Gastrocnemius medialis (tissue), 4 donors: ENCODE results near the gene ASIC3. TPM values are rescaled to one million over a fixed set of nuclear protein-coding genes. Genes with fewer than 3 reads are reported as not detected.
A peak's percentile ranks its signal among the peaks of the same experiment; 100 is the strongest.

ENCODE experiments used
- ATAC-seq, 2 donors: fragments of 150-250 bp; one replicate each; pipeline ENCODE4 v1.9.1; 2016
- DNase-seq, 2 donors: peaks; one replicate each; pipeline ENCODE4 v3.0.0-alpha.2; 2019
- H3K27ac ChIP-seq, 4 donors: fragments of 200-600 bp; sonication (generic); 1 replicate in 1 of 4; 2 replicates in 3 of 4; pipeline ENCODE4 v1.5.1; 2016 to 2018; ENCODE audit warnings: mild to moderate bottlenecking in 2 of 4, moderate library complexity in 1 of 4
- H3K27me3 ChIP-seq, 3 donors: fragments of 200-600 bp; sonication (generic) in 2 of 3; 1 replicate in 1 of 3; 2 replicates in 2 of 3; pipeline versions ENCODE4 v1.5.1 to v1.6.0; 2016 to 2019; ENCODE audit warnings: mild to moderate bottlenecking in 1 of 3, moderate library complexity in 1 of 3
- H3K36me3 ChIP-seq, 2 donors: fragments of 200-600 bp; sonication (generic) in 1 of 2; one replicate each; pipeline ENCODE4 v1.5.1; 2017 to 2018
- H3K4me1 ChIP-seq, 2 donors: fragments of 200-600 bp; sonication (generic) in 1 of 2; one replicate each; pipeline ENCODE4 v1.5.1; 2016 to 2017; ENCODE audit warnings: mild to moderate bottlenecking in 2 of 2
- H3K4me3 ChIP-seq, 4 donors: fragments of 200-600 bp; sonication (generic) in 3 of 4; 1 replicate in 1 of 4; 2 replicates in 3 of 4; pipeline ENCODE4 v1.5.1; 2016 to 2019; ENCODE audit warnings: mild to moderate bottlenecking in 2 of 4
- H3K9me3 ChIP-seq, 3 donors: fragments of 200-600 bp; sonication (generic) in 2 of 3; 1 replicate in 1 of 3; 2 replicates in 2 of 3; pipeline ENCODE4 v1.5.1; 2016 to 2019
- POLR2A ChIP-seq, 2 donors: fragments of 450-650 bp; IDR thresholded peaks; one replicate each; pipeline ENCODE4 v1.6.1; 2017; ENCODE audit warnings: antibody characterized with exemption in 2 of 2, mild to moderate bottlenecking in 2 of 2, moderate library complexity in 2 of 2
- in situ Hi-C, 4 donors: fragments of 200-750 bp; cut with MboI; loops; one replicate each; pipeline versions ENCODE4 v1.15.0 to v1.8.0; 2017; ENCODE audit warnings: low sequenced_read_pairs in 4 of 4
- intact Hi-C: fragments of 100-400 bp; cut with DNase I; formaldehyde crosslinking; loops from one replicate; pipeline ENCODE4 v1.15.1; 2023; ENCODE audit warnings: low total_unique reads
- total RNA-seq, 4 donors: library from RNA; depleted of rRNA; stranded (reverse); fragments of >200 nt; gene quantifications; one replicate each; pipeline versions ENCODE4 v1.1.0 to v1.2.3, GENCODE V29; 2016
- TF ChIP-seq, protein P1 (sequence below), 5 experiments: fragments of 450-650 bp in 3 of 5; fragments of 200-600 bp in 2 of 5; sonication (generic) in 2 of 5; IDR thresholded peaks in 4 of 5; conservative IDR thresholded peaks in 1 of 5; 1 replicate in 4 of 5; 2 replicates in 1 of 5; pipeline ENCODE4 v1.5.1; 2016 to 2019; ENCODE audit warnings: antibody characterized with exemption in 5 of 5, mild to moderate bottlenecking in 3 of 5, moderate library complexity in 3 of 5

ASIC3 gene
- total RNA-seq, 4 donors from 2014 or later, result 0.72 to 11.0 (median 2.5) TPM

DNA sequence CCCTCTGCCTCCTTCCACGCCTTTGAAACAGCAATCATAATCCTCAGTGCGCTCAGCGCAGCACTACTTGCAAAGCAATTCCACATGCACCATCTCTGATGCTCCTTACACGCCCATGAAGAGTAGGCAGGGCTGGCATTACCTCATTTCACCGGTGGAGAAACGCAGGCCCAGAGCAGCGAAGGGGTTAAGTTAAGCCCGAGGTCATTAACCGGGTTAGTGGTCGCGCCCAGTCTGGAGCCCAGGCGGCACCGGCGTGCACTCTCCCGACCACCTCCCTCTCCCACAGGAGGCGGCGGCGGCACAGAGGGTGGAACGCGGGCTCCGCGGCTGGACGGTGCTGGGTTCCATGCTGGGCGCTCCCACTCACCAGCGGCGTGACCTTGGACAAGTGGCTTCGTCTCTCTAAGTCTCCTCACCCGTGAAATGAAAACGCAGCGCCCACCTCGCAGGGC, 31.8 kb downstream of the ASIC3 start:
- in situ Hi-C loops, result no loop called here
- peak overlapping the region; percentile 90 to 99 (median 94) for H3K27ac ChIP-seq
- peaks cover 0 to 3% of the 10 kb centered on the region in 2 donors for H3K36me3 ChIP-seq
- TF ChIP-seq, protein P1, sequence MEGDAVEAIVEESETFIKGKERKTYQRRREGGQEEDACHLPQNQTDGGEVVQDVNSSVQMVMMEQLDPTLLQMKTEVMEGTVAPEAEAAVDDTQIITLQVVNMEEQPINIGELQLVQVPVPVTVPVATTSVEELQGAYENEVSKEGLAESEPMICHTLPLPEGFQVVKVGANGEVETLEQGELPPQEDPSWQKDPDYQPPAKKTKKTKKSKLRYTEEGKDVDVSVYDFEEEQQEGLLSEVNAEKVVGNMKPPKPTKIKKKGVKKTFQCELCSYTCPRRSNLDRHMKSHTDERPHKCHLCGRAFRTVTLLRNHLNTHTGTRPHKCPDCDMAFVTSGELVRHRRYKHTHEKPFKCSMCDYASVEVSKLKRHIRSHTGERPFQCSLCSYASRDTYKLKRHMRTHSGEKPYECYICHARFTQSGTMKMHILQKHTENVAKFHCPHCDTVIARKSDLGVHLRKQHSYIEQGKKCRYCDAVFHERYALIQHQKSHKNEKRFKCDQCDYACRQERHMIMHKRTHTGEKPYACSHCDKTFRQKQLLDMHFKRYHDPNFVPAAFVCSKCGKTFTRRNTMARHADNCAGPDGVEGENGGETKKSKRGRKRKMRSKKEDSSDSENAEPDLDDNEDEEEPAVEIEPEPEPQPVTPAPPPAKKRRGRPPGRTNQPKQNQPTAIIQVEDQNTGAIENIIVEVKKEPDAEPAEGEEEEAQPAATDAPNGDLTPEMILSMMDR (IDR thresholded peaks at IDR 0.05 in 4 of 5, conservative IDR thresholded peaks at IDR 0.05 in 1 of 5), result no peak
- TF ChIP-seq POLR2A (IDR thresholded peaks at IDR 0.05), result no peak
- no peaks in the 10 kb centered on the region for H3K27me3 ChIP-seq
- H3K9me3 ChIP-seq, result no peaks in the 10 kb centered on the region
- H3K4me1 ChIP-seq, result peaks cover 34 to 42% of the 10 kb centered on the region in 2 donors
- no peak for DNase-seq
- peak overlapping the region; percentile 96 to 99 (median 98) for H3K4me3 ChIP-seq
- intact Hi-C loops, result loop anchor here (1.0 to 10.0 kb wide), 6 partner anchors 21 to 1385 kb away; partner anchors contain the start of genes ABCB8, ASB10, SLC4A2 and SMARCD3
- peak; percentile 1 to 4 for ATAC-seq

DNA sequence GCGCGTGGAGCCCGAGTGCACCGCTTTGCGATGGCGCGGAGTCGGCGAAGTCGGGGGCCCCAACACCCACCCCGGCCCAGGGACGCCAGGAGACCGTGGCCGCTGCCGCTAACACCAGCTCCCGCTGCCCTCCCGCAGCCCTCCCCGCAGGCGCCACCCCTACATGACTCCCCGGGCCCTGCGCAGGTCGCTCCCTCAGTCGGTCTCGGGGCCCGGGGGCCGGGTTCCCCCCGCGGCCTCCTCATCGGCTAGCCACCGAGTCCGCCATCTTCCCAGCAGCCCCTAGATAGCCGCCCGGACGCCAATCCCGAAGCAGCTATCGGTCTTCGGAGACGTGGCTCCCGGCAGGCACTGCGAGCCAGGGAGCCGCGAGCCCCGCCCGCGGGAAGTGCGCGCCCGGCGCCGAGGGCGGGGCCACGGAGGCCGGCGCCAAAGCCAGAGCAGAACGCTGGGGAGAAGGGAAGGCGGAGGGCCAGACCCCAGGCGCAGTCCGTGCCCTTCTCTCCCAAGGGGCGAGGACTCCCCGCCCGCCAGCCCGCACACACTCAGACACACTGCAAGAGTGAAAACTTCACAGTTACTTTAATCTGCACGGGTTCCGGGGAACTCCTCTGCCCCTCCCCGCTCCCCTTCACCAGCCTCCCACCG, 32.3 kb downstream of the ASIC3 start, which contains the start of gene FASTK:
Gene FASTK, minus strand, starts transcription at position 288 of the 648 bp plus-strand sequence. Its CDS starts 43 bp downstream, at position 245.
- H3K4me1 ChIP-seq, result peaks cover 34 to 47% of the 10 kb centered on the region in 2 donors
- in situ Hi-C loops (no loop called here), intact Hi-C loops (loop anchor here (1.0 to 10.0 kb wide), 6 partner anchors 21 to 1384 kb away; partner anchors contain the start of genes ABCB8, ASB10, SLC4A2 and SMARCD3)
- peak; percentile 87 to 90 for DNase-seq
- ATAC-seq, result peak; percentile 77 to 85
- no peaks in the 10 kb centered on the region for H3K9me3 ChIP-seq
- H3K27ac ChIP-seq, result peak within 1 kb of the TSS; percentile 90 to 99 (median 94)
- H3K4me3 ChIP-seq, result peak within 1 kb of the TSS; percentile 96 to 99 (median 98)
- TF ChIP-seq, protein P1 (IDR thresholded peaks at IDR 0.05 in 4 of 5, conservative IDR thresholded peaks at IDR 0.05 in 1 of 5), result no peak
- peak; percentile 70 to 79 for TF ChIP-seq POLR2A (IDR thresholded peaks at IDR 0.05)
- H3K36me3 ChIP-seq, result no peaks in the 10 kb centered on the region
- H3K27me3 ChIP-seq, result no peaks in the 10 kb centered on the region

DNA sequence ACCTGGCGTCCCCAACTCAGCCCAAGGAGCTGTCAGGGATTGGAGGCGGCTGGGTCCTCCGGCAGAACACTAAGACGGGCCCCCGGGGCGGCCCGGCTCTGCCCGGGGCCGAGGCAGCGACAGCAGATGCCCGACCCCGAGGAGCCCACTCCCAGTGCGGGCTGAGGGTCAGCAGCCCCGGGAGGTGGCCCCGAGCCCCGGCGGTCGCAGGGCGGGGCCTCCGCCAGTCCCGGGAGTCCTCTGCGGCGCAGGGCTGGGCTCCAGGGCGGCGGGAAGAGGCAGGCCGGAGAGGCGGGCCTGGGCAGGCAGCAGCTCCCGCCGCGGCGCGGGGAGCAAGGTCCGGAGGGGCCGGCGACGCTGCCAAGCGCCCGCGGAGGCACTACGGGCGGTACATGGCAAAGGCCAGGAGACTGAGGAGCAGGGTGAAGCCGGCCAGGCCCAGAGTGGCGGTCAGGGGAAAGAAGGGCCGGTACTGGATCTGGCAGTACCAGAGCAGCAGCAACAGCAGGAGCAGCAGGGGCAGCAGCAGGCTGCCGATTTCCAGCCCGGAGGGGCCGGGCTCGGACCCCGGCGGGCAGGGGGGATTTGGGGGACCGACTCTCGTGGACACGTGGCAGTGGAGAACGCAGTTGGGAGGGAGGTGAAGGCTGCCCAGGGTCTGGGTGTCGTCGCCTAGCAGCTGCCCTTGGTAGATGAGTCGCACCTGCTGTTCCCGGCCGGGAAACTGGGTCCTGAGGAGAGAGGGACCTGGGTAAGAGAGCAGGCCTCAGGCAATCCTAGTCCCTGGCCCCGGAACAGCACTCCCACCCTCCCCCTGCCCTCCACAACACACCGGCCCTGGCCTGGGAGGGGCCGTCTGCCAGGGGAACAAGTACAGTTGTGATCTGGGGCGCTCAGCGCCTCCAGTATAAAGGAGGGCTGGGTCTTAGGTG, 33.1 kb downstream of the ASIC3 start:
- intact Hi-C loops, result loop anchor here (5.0 to 10.0 kb wide), 4 partner anchors 106 to 1383 kb away; partner anchors contain the start of genes ASB10 and SMARCD3

More for the DNA sequence above, 33.1 kb downstream of the ASIC3 start:
- TF ChIP-seq POLR2A (IDR thresholded peaks at IDR 0.05), result peak in 1 of 2 donors; percentile 1
- TF ChIP-seq, protein P1 (IDR thresholded peaks at IDR 0.05 in 4 of 5, conservative IDR thresholded peaks at IDR 0.05 in 1 of 5), result no peak
- DNase-seq (no peak), ATAC-seq (no peak)
- H3K27ac ChIP-seq, result peak overlapping the region; percentile 90 to 99 (median 94)
- no peaks in the 10 kb centered on the region for H3K9me3 ChIP-seq
- H3K4me3 ChIP-seq, result peak overlapping the region; percentile 96 to 99 (median 98)
- in situ Hi-C loops, result no loop called here
- peaks cover 34 to 50% of the 10 kb centered on the region in 2 donors for H3K4me1 ChIP-seq
- H3K36me3 ChIP-seq, result no peaks in the 10 kb centered on the region
- H3K27me3 ChIP-seq, result no peaks in the 10 kb centered on the region
